Measurements from ENCODE around the gene RCE1. TPM values are rescaled to one million over a fixed set of nuclear protein-coding genes. Genes with fewer than 3 reads are reported as not detected.

The RCE1 gene
- total RNA-seq, 1 donor: 18.1 TPM

GRCh38 chr11:66859686-66860448, 16.6 kb downstream of the RCE1 start:
- Histone ChIP-seq H3K27me3 (ENCODE audit: insufficient read depth, low read length) (no peaks in the 10 kb centered on the region), H3K36me3 (ENCODE audit: insufficient read depth, low read length) (no peaks in the 10 kb centered on the region), H2AFZ (ENCODE audit: low read length) (no peak overlapping the region), H3K9me3 (ENCODE audit: low read depth, low read length) (no peaks in the 10 kb centered on the region), H3K4me2 (ENCODE audit: insufficient read depth, low read length) (no peak overlapping the region), H3K79me2 (ENCODE audit: insufficient read depth, low read length) (peaks cover 5% of the 10 kb centered on the region), H3K4me1 (ENCODE audit: insufficient read depth, low read length) (peaks cover 6% of the 10 kb centered on the region), H3K27ac (ENCODE audit: low read depth, low read length) (no peak overlapping the region), H3K4me3 (ENCODE audit: insufficient read depth, low read length) (no peak overlapping the region), H4K20me1 (ENCODE audit: insufficient read depth, low read length) (no peaks in the 10 kb centered on the region)
- TF ChIP-seq CTCF (IDR thresholded peaks at IDR 0.05; ENCODE audit: extremely low read depth, low read depth, low read length): no peak
- peak; percentile 90 for DNase-seq (ENCODE audit: insufficient read length, low spot score, missing footprints)

GRCh38 chr11:66860449-66860831, 17.2 kb downstream of the RCE1 start:
- H2AFZ ChIP-seq (ENCODE audit: low read length): no peak overlapping the region
- H3K36me3 ChIP-seq (ENCODE audit: insufficient read depth, low read length): no peaks in the 10 kb centered on the region
- no peaks in the 10 kb centered on the region for H3K9me3 ChIP-seq (ENCODE audit: low read depth, low read length)
- H3K4me2 ChIP-seq (ENCODE audit: insufficient read depth, low read length): no peak overlapping the region
- no peak overlapping the region for H3K4me3 ChIP-seq (ENCODE audit: insufficient read depth, low read length)
- peak; percentile 83 for DNase-seq (ENCODE audit: insufficient read length, low spot score, missing footprints)
- H3K27ac ChIP-seq (ENCODE audit: low read depth, low read length): no peak overlapping the region
- TF ChIP-seq CTCF (IDR thresholded peaks at IDR 0.05; ENCODE audit: extremely low read depth, low read depth, low read length): no peak
- no peaks in the 10 kb centered on the region for H4K20me1 ChIP-seq (ENCODE audit: insufficient read depth, low read length)
- H3K4me1 ChIP-seq (ENCODE audit: insufficient read depth, low read length): peaks cover 6% of the 10 kb centered on the region
- H3K79me2 ChIP-seq (ENCODE audit: insufficient read depth, low read length): peaks cover 5% of the 10 kb centered on the region
- no peaks in the 10 kb centered on the region for H3K27me3 ChIP-seq (ENCODE audit: insufficient read depth, low read length)

- H3K27ac ChIP-seq (ENCODE audit: low read depth, low read length): no peak overlapping the region
- no peaks in the 10 kb centered on the region for H3K9me3 ChIP-seq (ENCODE audit: low read depth, low read length)
- peaks cover 2% of the 10 kb centered on the region for H3K79me2 ChIP-seq (ENCODE audit: insufficient read depth, low read length)
- no peak for TF ChIP-seq CTCF (IDR thresholded peaks at IDR 0.05; ENCODE audit: extremely low read depth, low read depth, low read length)
- H3K27me3 ChIP-seq (ENCODE audit: insufficient read depth, low read length): no peaks in the 10 kb centered on the region
- H3K4me3 ChIP-seq (ENCODE audit: insufficient read depth, low read length): no peak overlapping the region
- H3K4me2 ChIP-seq (ENCODE audit: insufficient read depth, low read length): no peak overlapping the region
- no peaks in the 10 kb centered on the region for H4K20me1 ChIP-seq (ENCODE audit: insufficient read depth, low read length)
- no peaks in the 10 kb centered on the region for H3K4me1 ChIP-seq (ENCODE audit: insufficient read depth, low read length)
- DNase-seq (ENCODE audit: insufficient read length, low spot score, missing footprints): peak; percentile 68
- no peak overlapping the region for H2AFZ ChIP-seq (ENCODE audit: low read length)
- H3K36me3 ChIP-seq (ENCODE audit: insufficient read depth, low read length): no peaks in the 10 kb centered on the region
Observed at GRCh38 chr11:66861038-66861773, 18.0 kb downstream of the RCE1 start.
